GM10266 (cell line): ENCODE data around the gene CARD18.

Experiments
- DNase-seq: peaks from one replicate; pipeline ENCODE4 v3.0.0; 2012; ENCODE audit errors: extremely low spot score
- CTCF ChIP-seq: IDR thresholded peaks from 2 replicates; pipeline ENCODE4 v1.5.1; 2012; ENCODE audit warnings: mild to moderate bottlenecking, low read depth; ENCODE audit not compliant: control insufficient read depth, insufficient read depth; ENCODE audit errors: missing control alignments

CARD18 gene

GRCh38 chr11:105142167-105142566 is 2.6 kb upstream of the CARD18 start:
- DNase-seq: no peak
- no peak for TF ChIP-seq CTCF

- no peak for DNase-seq
- TF ChIP-seq CTCF: no peak
Observed at GRCh38 chr11:105137286-105137685, 2.3 kb downstream of the CARD18 start.

GRCh38 chr11:105135883-105136282 is 3.7 kb downstream of the CARD18 start:
- DNase-seq: no peak
- TF ChIP-seq CTCF: no peak

GRCh38 chr11:105132716-105133511 is 6.7 kb downstream of the CARD18 start:
- TF ChIP-seq CTCF: no peak
- no peak for DNase-seq

DNA sequence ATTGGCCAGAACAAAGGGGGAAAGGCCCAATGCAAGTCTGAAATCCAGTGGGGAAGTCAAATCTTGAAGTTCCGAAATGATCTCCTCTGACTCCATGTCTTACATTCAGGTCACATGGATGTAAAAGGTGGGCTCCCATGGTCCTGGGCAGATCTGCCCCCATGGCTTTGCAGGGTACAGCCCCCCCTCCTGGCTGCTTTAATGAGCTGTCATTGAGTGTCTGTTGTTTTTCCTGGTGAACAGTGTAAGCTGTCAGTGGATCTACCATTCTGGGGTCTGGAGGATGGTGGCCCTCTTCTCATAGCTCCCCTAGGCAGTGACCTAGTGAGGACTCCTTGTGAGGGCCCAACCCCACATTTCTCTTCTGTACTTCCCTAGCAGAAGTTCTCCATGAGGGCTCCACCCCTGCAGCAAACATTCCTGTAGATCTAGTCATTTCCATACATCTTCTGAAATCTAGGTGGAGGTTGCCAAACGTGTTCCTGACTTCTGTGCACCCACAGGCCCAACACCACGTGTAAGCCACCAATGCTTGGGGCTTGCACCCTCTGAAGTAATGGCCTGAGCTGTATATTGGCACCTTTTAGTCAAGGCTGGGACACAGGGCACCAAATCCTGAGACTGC is 9.3 kb downstream of the CARD18 start:
- no peak for DNase-seq
- peak; percentile 17 for TF ChIP-seq CTCF

DNA sequence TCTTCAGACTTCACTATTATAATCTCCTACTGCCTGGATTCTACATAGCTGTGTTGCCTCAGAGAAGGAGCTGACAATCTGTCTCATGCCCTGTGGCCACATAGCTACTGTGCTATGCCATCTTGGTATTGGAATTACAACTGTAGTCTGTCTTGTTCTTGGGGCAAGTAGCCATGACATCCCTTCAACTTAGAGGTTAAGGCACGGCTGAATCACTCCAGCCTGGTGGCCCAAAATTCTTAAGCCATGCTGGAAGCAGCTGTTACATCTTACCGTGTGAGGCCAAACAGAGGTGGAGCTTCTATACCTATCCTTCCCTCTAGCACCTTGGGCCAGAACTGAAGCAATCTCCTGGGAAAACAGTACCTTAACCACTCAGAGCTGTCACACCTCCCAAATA is 14.8 kb downstream of the CARD18 start:
- no peak for DNase-seq
- no peak for TF ChIP-seq CTCF
